ENCODE results near the gene RSAD2.

DNA sequence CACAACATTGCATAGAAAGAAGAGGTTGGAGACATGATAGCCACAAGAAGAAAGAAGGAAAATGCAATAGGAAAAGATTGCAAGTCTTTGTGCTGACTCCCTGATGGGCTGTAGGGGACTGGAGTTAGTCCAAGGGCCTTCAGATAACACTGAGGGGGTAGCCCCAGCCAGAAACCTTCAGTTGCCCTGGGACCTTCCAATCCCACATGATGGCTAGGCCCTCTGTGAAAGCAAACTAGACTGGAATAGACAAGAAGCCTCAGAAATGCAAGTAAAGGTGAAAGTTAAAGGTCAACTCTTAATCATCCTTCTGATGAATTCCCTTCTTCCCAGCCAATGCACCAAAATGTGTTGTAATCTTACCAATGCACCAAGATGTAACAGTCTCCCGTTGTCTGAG, 31.0 kb upstream of the RSAD2 start:
- TF ChIP-seq, protein P1, sequence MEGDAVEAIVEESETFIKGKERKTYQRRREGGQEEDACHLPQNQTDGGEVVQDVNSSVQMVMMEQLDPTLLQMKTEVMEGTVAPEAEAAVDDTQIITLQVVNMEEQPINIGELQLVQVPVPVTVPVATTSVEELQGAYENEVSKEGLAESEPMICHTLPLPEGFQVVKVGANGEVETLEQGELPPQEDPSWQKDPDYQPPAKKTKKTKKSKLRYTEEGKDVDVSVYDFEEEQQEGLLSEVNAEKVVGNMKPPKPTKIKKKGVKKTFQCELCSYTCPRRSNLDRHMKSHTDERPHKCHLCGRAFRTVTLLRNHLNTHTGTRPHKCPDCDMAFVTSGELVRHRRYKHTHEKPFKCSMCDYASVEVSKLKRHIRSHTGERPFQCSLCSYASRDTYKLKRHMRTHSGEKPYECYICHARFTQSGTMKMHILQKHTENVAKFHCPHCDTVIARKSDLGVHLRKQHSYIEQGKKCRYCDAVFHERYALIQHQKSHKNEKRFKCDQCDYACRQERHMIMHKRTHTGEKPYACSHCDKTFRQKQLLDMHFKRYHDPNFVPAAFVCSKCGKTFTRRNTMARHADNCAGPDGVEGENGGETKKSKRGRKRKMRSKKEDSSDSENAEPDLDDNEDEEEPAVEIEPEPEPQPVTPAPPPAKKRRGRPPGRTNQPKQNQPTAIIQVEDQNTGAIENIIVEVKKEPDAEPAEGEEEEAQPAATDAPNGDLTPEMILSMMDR (conservative IDR thresholded peaks at IDR 0.05; ENCODE audit: low read depth, low read length) = no peak
- no peak for TF ChIP-seq POLR2A (IDR thresholded peaks at IDR 0.05; ENCODE audit: low read depth, low read length)

Measured in IMR-90 (cell line).